GM21619 (cell line): ENCODE data around the gene EEA1.
"Not testable (repeated sequence)": the region's sequence is repeated elsewhere in the genome, so short reads cannot be mapped to it uniquely, and the experiment has no call there.

ENCODE experiments used
- ATAC-seq: cut with Tn5 transposase; IDR thresholded peaks from one replicate; pipeline ENCODE4 v1.9.1; 2021; ENCODE audit not compliant: unreplicated experiment

EEA1 gene

GRCh38 chr12:92810370-92810769, 118.7 kb downstream of the EEA1 start:
- ATAC-seq: peak; percentile 60

GRCh38 chr12:92803903-92804302, 125.2 kb downstream of the EEA1 start:
- ATAC-seq: no peak

- no peak for ATAC-seq
Observed at GRCh38 chr12:92802906-92803305, 126.2 kb downstream of the EEA1 start.

GRCh38 chr12:92796650-92797049, 132.4 kb downstream of the EEA1 start:
- ATAC-seq: no peak

- ATAC-seq: no peak
Observed at GRCh38 chr12:92794814-92795213, 134.3 kb downstream of the EEA1 start.

- ATAC-seq: not testable (repeated sequence)
Observed at GRCh38 chr12:92794356-92794755, 134.7 kb downstream of the EEA1 start.

- no peak for ATAC-seq
Observed at GRCh38 chr12:92786045-92786444, 143.1 kb downstream of the EEA1 start.

- ATAC-seq: no peak
Observed at GRCh38 chr12:92785563-92785950, 143.5 kb downstream of the EEA1 start.

GRCh38 chr12:92784797-92785562, 144.1 kb downstream of the EEA1 start:
- ATAC-seq: peak; percentile 97

GRCh38 chr12:92784356-92784755, 144.7 kb downstream of the EEA1 start:
- ATAC-seq: no peak

- ATAC-seq: no peak
Observed at GRCh38 chr12:92779902-92780301, 149.2 kb downstream of the EEA1 start.

- no peak for ATAC-seq
Observed at GRCh38 chr12:92778525-92778924, 150.6 kb downstream of the EEA1 start.

GRCh38 chr12:92775416-92775815, 153.7 kb downstream of the EEA1 start:
- no peak for ATAC-seq

- ATAC-seq: no peak
Observed at GRCh38 chr12:92771001-92771400, 158.1 kb downstream of the EEA1 start.

GRCh38 chr12:92769124-92769901, 159.8 kb downstream of the EEA1 start:
- peak; percentile 83 for ATAC-seq

GRCh38 chr12:92765871-92766270, 163.2 kb downstream of the EEA1 start:
- no peak for ATAC-seq

- ATAC-seq: no peak
Observed at GRCh38 chr12:92764831-92765230, 164.3 kb downstream of the EEA1 start.

GRCh38 chr12:92762773-92763172, 166.3 kb downstream of the EEA1 start:
- ATAC-seq: no peak

GRCh38 chr12:92759634-92760268, 169.3 kb downstream of the EEA1 start:
- ATAC-seq: no peak

GRCh38 chr12:92757597-92758121, 171.4 kb downstream of the EEA1 start:
- no peak for ATAC-seq

GRCh38 chr12:92756898-92757596, 172.0 kb downstream of the EEA1 start:
- ATAC-seq: no peak
